22Rv1 (cell line): ENCODE results near the gene LCT.

Experiments
- CTCF ChIP-seq: fragments of 450-650 bp; IDR thresholded peaks from 2 replicates; pipeline ENCODE4 v1.5.1; 2017; ENCODE audit warnings: mild to moderate bottlenecking
- ZFX ChIP-seq: fragments of 450-650 bp; IDR thresholded peaks from 2 replicates; pipeline ENCODE4 v1.6.1; 2017; ENCODE audit warnings: antibody characterized with exemption, borderline replicate concordance

GRCh38 chr2:135839713-135840112, 2.7 kb upstream of the LCT start:
- TF ChIP-seq CTCF (no peak), ZFX (no peak)
